Hematopoietic multipotent progenitor cell treated with erythropoietin and hydrocortisone succinate and interleukin-3 and kit ligand, for 4 days (in vitro differentiated cells): ENCODE data around the gene RBFA.
A peak's percentile ranks its signal among the peaks of the same experiment; 100 is the strongest.
"Not testable (repeated sequence)": the region's sequence is repeated elsewhere in the genome, so short reads cannot be mapped to it uniquely, and the experiment has no call there.

Source experiments
- DNase-seq: peaks from one replicate; pipeline ENCODE4 v3.0.0-alpha.2; 2015

RBFA gene

DNA sequence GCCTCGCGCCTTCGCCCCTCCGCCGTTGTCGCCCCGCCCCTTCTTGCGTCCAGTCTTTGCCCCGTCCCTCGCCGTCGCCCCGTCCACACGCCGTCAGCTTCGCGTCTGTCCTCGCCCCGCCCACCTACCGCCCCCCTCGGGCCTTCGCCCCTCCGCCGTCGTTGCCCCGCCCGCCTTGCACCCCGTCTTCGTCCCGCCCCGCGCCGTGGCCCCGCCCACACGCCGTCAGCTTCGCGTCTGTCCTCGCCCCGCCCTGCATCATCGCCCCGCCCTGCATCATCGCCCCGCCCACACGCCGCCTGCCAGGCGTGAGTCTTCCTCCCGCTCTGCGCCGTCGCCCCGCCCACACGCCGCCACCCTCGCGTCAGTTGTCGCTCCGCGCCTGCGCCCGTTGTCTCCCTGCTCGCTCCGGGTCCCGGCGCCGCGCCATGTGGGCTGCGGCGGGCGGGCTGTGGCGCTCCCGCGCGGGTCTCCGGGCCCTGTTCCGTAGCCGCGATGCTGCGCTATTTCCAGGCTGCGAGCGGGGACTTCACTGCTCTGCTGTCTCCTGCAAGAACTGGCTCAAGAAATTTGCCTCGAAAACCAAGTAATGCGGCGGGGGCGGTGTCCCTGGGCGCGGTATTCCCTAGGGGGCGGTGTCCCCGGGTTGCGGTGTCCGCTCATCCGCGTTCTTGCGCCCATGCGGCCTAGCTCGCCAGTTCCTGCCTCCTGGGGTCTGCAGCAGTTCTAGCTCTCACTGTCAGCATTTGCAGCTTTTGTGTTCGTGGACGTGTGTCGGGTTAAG, at the start of gene RBFA:
Gene RBFA, plus strand, starts transcription at position 367 of the 784 bp plus-strand sequence. Its CDS starts 62 bp downstream, at position 429.
- DNase-seq = peak; percentile 86

DNA sequence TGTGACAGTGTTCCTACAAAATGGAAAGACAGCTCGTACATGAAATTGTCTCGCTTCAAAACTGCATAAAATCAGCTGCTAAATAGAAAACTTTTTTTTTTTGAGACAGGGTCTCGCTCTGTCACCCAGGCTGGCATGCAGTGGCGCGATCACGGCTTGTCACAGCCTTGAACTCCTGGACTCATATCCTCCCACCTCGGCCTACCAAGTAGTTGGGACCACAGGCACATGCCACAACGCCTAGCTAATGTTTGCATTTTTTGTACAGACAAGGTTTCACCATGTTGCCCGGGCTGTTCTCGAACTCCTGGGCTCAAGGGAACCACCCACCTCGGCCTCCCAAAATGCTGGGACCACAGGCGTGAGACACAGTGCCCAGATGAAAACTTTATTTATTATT, 49.1 kb upstream of the RBFA start:
- DNase-seq = no peak

DNA sequence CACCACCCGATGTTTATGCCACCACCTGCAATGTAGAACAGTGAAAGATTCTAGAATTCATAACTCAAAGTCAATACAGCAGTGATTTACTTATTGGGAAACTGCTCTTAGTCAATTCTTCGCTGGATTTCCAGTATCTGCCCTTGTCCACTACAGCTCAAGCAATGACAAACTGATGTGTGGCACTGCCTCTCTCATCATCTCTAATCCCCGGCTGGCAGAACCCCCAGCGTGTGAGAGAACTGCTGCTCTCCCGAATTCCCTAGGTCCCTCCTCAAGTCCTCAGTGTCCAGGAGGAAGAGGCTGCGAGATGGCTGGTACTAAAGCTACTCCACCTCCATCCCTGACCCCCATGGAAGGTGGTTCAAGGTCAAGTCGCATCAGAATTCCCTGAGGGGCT, 47.5 kb upstream of the RBFA start:
- DNase-seq = no peak

DNA sequence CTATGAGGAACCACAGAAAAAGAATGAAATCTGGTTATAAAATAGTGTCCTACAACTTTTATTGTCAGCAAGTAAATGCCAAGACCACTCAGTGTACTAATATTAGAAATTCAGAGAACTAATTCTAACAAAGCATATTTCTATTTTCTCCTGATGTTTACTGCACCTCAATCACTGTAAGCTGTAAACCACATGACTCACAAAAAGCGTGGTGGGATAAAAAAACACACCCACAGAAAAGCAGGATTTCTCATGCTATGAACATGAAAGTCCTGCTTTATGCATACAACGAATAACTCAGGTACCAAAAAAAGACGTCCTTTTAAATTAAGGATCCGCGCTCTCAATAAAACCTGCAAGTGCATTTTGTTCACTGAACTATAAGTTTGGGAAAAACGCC, 46.7 kb upstream of the RBFA start:
- DNase-seq = peak; percentile 26

DNA sequence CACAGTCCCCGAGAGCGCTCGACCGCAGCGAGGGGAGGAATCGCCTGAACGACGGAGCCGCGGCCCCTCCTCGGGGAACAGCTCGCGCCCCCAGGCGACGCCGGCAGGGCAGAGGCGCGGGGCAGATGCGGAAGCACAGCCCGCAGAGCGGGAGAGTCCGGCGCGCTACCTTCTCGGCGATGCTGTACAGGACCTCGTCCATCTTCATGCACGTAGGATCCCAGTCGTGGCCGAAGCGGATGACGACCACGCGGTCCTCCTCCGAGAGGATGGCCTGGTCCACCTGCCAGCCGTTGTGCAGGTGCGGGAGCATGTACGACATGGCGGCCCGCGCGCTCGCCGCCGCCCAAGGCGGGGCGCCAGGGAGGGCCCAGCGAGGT, 46.2 kb upstream of the RBFA start:
- DNase-seq = peak; percentile 86

GRCh38 chr18:79988451-79989194, 45.6 kb upstream of the RBFA start, which contains the start of gene TXNL4A:
TXNL4A (minus strand) TSS chr18:79988563; CDS start chr18:79988392, 171 bp downstream.
- peak; percentile 94 for DNase-seq

DNA sequence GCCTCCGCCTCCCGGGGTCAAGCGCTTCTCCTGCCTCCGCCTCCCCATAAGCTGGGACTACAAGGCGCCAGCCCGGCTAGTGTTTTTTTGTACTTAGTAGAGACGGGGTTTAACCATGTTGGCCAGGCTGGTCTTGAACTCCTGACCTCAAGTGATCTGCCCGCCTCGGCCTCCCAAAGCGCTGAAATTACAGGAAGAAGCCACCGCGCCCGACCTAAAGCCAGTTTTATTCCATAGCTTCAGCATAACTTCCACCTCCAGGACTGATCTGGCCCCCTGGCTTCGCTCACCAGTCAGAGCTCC, 45.1 kb upstream of the RBFA start:
- no peak for DNase-seq

- no peak for DNase-seq
Observed at GRCh38 chr18:79991494-79991893, 42.7 kb upstream of the RBFA start.

- DNase-seq = not testable (repeated sequence)
Observed at GRCh38 chr18:79999701-80000100, 34.5 kb upstream of the RBFA start.

DNA sequence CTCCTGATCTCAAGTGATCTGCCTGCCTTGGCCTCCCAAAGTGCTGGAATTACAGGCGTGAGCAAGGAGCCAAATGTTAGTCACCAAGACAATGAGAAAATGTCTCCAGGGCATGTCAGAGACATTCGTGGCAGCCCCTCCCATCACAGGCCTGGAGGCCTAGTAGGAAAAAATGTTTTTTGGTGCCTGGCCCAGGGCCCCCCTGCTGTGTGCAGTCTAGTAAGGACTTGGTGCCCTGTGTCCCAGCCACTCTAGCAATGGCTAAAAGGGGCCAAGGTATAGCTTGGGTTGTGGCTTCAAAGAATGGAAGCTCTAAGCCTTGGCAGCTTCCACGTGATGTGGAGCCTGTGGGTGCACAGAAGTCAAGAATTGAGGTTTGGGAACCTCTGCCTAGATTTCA, 33.4 kb upstream of the RBFA start:
- DNase-seq = no peak

- no peak for DNase-seq
Observed at GRCh38 chr18:80002468-80002867, 31.8 kb upstream of the RBFA start.

DNA sequence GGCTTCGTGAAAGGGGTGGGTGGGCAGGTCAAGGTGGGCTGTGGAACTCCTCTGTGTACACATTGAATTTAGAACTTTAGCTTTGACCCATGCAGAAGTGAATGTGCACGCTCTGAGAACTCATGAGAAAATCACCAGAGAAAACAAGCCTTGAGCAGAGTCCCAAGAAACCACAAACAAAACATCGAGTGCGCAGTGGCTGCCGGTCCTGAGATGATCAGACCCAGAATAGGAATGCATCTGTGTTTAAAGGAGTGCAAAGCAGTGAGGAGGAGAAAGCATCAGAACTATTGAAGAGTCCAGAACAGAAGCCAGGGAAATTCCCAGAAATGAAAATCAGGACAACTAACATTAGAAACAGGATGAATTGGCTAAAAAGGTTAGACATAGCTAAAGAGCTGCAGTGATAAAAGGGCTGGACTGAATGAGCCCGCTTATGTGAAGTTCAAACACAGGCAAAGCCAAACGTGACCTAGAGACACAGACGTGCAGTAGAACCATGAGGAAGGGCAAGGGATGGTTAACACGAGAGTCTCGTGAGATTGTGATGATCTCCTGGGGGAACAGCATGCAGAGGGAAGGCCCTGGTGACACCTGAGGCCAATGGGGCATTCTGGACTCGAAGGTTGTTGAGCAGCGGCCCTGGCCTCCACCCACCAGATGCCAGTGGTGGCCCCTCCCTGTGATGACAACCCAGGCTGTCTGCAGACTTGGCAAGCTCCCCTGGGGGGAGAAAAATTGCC, 29.5 kb upstream of the RBFA start:
- DNase-seq = no peak

DNA sequence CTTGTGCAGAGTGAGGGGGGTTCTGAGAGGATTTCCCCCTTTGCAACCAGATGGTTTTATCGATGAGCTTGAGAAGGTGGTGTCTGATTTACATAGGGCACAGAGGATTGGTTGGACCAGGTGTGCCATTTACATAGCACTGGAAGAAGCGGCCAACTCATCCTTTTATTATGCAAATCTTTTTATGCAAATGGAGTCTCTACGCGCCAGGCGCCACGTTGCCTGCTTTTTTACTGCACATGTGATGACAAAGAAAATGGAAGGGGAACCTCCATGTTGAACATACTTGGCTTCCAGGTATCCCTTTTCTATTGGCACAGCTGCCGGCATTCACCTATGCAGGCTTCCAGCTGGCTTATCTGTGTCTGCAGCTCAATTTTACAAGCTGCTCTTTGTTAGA, 27.5 kb upstream of the RBFA start:
- no peak for DNase-seq

GRCh38 chr18:80009661-80010550, 24.3 kb upstream of the RBFA start:
- DNase-seq = no peak

- no peak for DNase-seq
Observed at GRCh38 chr18:80010551-80010906, 23.7 kb upstream of the RBFA start.

DNA sequence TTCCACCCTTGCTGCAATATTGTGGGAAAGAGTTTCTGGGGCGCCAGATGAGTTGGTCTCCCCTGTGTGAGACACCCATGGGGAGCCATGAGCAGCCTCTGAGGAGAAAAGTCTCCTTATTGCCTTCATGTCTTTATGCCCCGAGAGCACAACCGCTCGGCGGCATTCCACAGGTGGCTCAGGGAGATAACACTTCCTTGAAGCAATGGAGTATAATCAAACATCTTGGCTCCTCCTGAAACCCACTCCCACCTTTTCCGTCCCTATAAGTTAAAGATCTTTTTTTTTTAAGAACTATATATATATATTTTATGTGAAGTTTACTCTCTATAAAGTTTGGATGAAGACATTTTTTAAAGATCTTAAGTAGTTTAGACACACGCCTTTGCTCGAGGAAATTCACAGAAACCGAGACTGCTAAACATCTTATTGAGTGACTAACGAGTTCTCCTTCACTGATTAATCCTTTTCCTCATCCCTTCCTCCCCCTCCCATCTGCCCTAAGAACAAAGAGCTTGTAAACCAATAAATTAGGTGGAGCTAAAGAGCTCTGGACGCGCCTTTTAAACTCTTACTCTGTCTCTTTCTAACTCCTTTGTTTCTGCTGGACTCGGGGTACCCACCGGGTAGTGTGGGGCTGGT, 22.6 kb upstream of the RBFA start:
- DNase-seq = not testable (repeated sequence)

DNA sequence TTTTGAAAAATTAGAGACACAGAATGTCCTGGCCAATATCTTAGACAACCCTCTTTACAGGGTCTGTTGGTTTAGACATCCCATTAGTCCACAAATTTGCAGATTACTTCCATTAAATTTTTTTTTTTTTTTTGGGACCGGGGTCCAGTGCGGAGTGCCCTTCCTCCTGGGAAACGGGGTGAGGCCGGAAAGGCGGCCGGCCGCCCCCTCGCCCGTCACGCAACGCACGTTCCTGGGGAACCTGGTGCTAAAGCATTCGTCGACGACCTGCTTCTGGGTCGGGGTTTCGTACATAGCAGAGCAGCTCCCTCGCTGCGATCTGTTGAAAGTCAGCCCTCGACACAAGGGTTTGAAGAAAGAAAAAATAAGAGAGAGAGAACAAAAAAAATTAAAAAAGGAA, 21.5 kb upstream of the RBFA start:
- DNase-seq = no peak

- DNase-seq = peak; percentile 41
Observed at GRCh38 chr18:80022613-80023012, 11.6 kb upstream of the RBFA start.

GRCh38 chr18:80023173-80023572, 11.1 kb upstream of the RBFA start:
- DNase-seq = peak; percentile 49

- no peak for DNase-seq
Observed at GRCh38 chr18:80026363-80026762, 7.9 kb upstream of the RBFA start.

DNA sequence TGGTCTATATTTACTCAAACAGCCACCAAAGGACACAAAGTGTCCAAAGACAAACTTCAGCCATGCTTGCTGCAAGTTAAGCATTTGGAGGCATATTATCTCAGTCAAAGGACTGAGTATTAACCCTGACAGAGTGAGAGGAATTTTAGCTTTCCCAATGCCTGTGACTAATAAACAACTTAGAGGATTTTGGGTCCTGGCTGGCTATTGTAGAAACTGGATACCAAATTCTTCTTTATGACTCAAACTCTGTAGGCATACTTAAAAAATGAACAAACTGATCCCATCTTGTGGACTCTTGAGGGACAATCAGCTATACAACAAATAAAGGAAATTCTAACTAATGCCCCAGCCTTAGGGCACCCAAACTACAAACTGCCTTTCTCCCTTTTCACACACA, 6.5 kb upstream of the RBFA start:
- DNase-seq = not testable (repeated sequence)

GRCh38 chr18:80029690-80030089, 4.5 kb upstream of the RBFA start:
- DNase-seq = no peak
